GM23338 (cell line): ENCODE measurements around the gene PTGR3. TPM values are rescaled to one million over a fixed set of nuclear protein-coding genes. Genes with fewer than 3 reads are reported as not detected.

Source experiments
- ATAC-seq: fragments of 200-7000 bp; cut with Tn5 transposase; 3 replicates; pipeline ENCODE4 v1.9.1; 2020
- DNase-seq: peaks from one replicate; pipeline ENCODE4 v3.0.0-alpha.2; 2015; ENCODE audit warnings: low spot score
- H2AFZ ChIP-seq: fragments of 200-600 bp; sonication (generic); 2 replicates; pipeline ENCODE4 v1.8.0; 2016; ENCODE audit warnings: antibody characterized with exemption, mild to moderate bottlenecking, moderate library complexity
- H3F3A ChIP-seq: fragments of 200-600 bp; sonication (generic); replicated peaks from 2 replicates; pipeline ENCODE4 v1.8.0; 2017; ENCODE audit warnings: antibody characterized with exemption, mixed run types, low read depth
- H3K27ac ChIP-seq: fragments of 200-600 bp; sonication (generic); 2 replicates; pipeline ENCODE4 v1.6.1; 2016; ENCODE audit warnings: low read depth
- H3K27me3 ChIP-seq: fragments of 200-600 bp; sonication (generic); 2 replicates; pipeline ENCODE4 v1.8.0; 2016; ENCODE audit warnings: mild to moderate bottlenecking, mixed run types, moderate library complexity; ENCODE audit not compliant: insufficient read depth
- H3K36me3 ChIP-seq: fragments of 200-600 bp; sonication (generic); 2 replicates; pipeline ENCODE4 v1.8.0; 2016; ENCODE audit warnings: mild to moderate bottlenecking; ENCODE audit not compliant: insufficient read depth
- H3K4me1 ChIP-seq: fragments of 200-600 bp; sonication (generic); 2 replicates; pipeline ENCODE4 v1.8.0; 2016; ENCODE audit warnings: mild to moderate bottlenecking, moderate library complexity; ENCODE audit not compliant: insufficient read depth
- H3K4me2 ChIP-seq: fragments of 200-600 bp; sonication (generic); 2 replicates; pipeline ENCODE4 v1.7.1; 2017; ENCODE audit warnings: mixed run types
- H3K4me3 ChIP-seq: fragments of 200-600 bp; sonication (generic); 2 replicates; pipeline ENCODE4 v1.6.1; 2016; ENCODE audit warnings: mixed run types
- H3K79me2 ChIP-seq: fragments of 200-600 bp; sonication (generic); replicated peaks from 2 replicates; pipeline ENCODE4 v1.8.0; 2017; ENCODE audit warnings: mild to moderate bottlenecking; ENCODE audit not compliant: insufficient read depth
- H3K9me2 ChIP-seq: fragments of 200-600 bp; sonication (generic); 2 replicates; pipeline ENCODE4 v1.8.0; 2017; ENCODE audit not compliant: insufficient read depth
- H4K20me1 ChIP-seq: fragments of 200-600 bp; sonication (generic); replicated peaks from 2 replicates; pipeline ENCODE4 v1.8.0; 2017; ENCODE audit warnings: mild to moderate bottlenecking; ENCODE audit not compliant: insufficient read depth
- H3K27ac Mint-ChIP-seq: 2 replicates; pipeline ENCODE4 v1.8.0; 2020; ENCODE audit warnings: inconsistent platforms, mild to moderate bottlenecking, moderate library complexity, mixed read lengths
- H3K27me3 Mint-ChIP-seq: 3 replicates; pipeline ENCODE4 v1.8.0; 2022; ENCODE audit warnings: low read depth, mild to moderate bottlenecking, moderate library complexity, mixed read lengths, inconsistent platforms; ENCODE audit not compliant: insufficient read depth, poor library complexity
- H3K36me3 Mint-ChIP-seq: 3 replicates; pipeline ENCODE4 v1.8.0; 2021; ENCODE audit warnings: low read depth, mild to moderate bottlenecking, inconsistent platforms, moderate library complexity, mixed read lengths
- H3K4me1 Mint-ChIP-seq: 3 replicates; pipeline ENCODE4 v1.8.0; 2020; ENCODE audit warnings: mild to moderate bottlenecking, inconsistent platforms, mixed read lengths
- H3K4me3 Mint-ChIP-seq: 3 replicates; pipeline ENCODE4 v1.8.0; 2021; ENCODE audit warnings: moderate library complexity, mild to moderate bottlenecking, inconsistent platforms, mixed read lengths
- H3K9me3 Mint-ChIP-seq: 3 replicates; pipeline ENCODE4 v1.8.0; 2020; ENCODE audit warnings: moderate library complexity, mild to moderate bottlenecking, inconsistent platforms, mixed read lengths
- CREB1 ChIP-seq: fragments of 250-450 bp; sonication (Bioruptor Pico); IDR thresholded peaks from 2 replicates; pipeline ENCODE4 v1.5.0; 2020; ENCODE audit warnings: low read depth, mild to moderate bottlenecking, moderate library complexity
- EZH2 ChIP-seq: fragments of 200-600 bp; sonication (generic); IDR thresholded peaks from one replicate; pipeline ENCODE4 v1.8.0; 2017; ENCODE audit warnings: antibody characterized with exemption, mild to moderate bottlenecking, low read depth; ENCODE audit not compliant: unreplicated experiment
- EZH2phosphoT487 ChIP-seq: fragments of 200-600 bp; sonication (generic); IDR thresholded peaks from one replicate; pipeline ENCODE4 v1.8.1; 2018; ENCODE audit warnings: antibody characterized with exemption; ENCODE audit not compliant: unreplicated experiment
- JUNB ChIP-seq: IDR thresholded peaks from one replicate; pipeline ENCODE4 v1.6.1; 2016; ENCODE audit warnings: antibody characterized with exemption; ENCODE audit not compliant: unreplicated experiment
- NANOG ChIP-seq: IDR thresholded peaks from 2 replicates; pipeline ENCODE4 v1.6.1; 2016; ENCODE audit warnings: antibody characterized with exemption, borderline replicate concordance
- POLR2AphosphoS5 ChIP-seq: IDR thresholded peaks from 2 replicates; pipeline ENCODE4 v1.6.1; 2016; ENCODE audit warnings: antibody characterized with exemption, low read depth
- STAT1 ChIP-seq: IDR thresholded peaks from one replicate; pipeline ENCODE4 v1.6.1; 2016; ENCODE audit warnings: antibody characterized with exemption; ENCODE audit not compliant: unreplicated experiment
- ZNF114 ChIP-seq: fragments of 250-450 bp; sonication (Bioruptor Pico); IDR thresholded peaks from 2 replicates; pipeline ENCODE4 v1.5.0; 2020; ENCODE audit warnings: mild to moderate bottlenecking, moderate library complexity
- ZNF331 ChIP-seq: fragments of 250-450 bp; sonication (Bioruptor Pico); IDR thresholded peaks from 2 replicates; pipeline ENCODE4 v1.5.0; 2020; ENCODE audit warnings: low read depth, mild to moderate bottlenecking, moderate library complexity
- polyA plus RNA-seq: library from polyadenylated mRNA; unstranded; fragments of >200 nt; fragmentation: Nextera tagmentation; extraction: Ambion mirVana; gene quantifications from 2 replicates; pipeline ENCODE4 v1.2.1, GENCODE V29; 2016
- total RNA-seq: library from RNA; depleted of rRNA; stranded (reverse); fragments of >200 nt; shearing (Covaris generic); gene quantifications from 2 replicates; pipeline ENCODE4 v1.2.3, GENCODE V29; 2014
- TF ChIP-seq, protein P1 (sequence below): fragments of 250-450 bp; sonication (Bioruptor Pico); IDR thresholded peaks from 2 replicates; pipeline ENCODE4 v1.5.0; 2020; ENCODE audit warnings: mild to moderate bottlenecking, moderate library complexity
- TF ChIP-seq, protein P2 (sequence below): IDR thresholded peaks from one replicate; pipeline ENCODE4 v1.6.1; 2018; ENCODE audit warnings: antibody characterized with exemption; ENCODE audit not compliant: unreplicated experiment
- TF ChIP-seq, protein P3 (sequence below): IDR thresholded peaks from 2 replicates; pipeline ENCODE4 v1.6.1; 2016; ENCODE audit warnings: antibody characterized with exemption
- TF ChIP-seq, protein P4 (sequence below), 2 experiments: fragments of 200-600 bp in 1 of 2; sonication (generic) in 1 of 2; conservative IDR thresholded peaks; 2 replicates each; pipeline versions ENCODE4 v1.5.1 to v1.6.1; 2016 to 2017; ENCODE audit warnings: antibody characterized with exemption in 2 of 2, low read depth in 2 of 2, mild to moderate bottlenecking in 2 of 2, moderate library complexity in 1 of 2

PTGR3 gene
- total and polyA plus RNA-seq, 2 experiments from 2014 or later: 0.84 to 1.5 TPM

DNA sequence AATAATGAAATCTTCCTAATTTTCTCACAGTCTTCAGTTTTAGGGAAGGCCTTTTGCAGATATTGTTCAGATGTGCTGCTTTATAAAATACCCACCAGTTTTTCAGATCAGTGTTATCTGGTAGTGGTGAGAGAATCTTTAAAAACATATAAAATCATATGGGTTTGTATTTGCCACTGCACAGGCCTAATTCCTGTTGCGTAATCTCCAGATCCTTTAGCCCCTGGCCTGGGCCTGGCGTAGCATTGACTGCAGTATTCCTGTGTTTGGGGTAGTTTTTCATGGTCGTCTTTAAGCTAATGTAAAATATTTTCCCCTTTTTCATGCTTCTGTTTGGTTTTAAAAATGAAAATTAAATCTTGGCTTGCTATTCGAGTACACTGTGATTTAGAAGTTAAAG lies 44.8 kb upstream of the PTGR3 start:
- Mint-ChIP-seq H3K27ac (no peak overlapping the region), H3K36me3 (no peaks in the 10 kb centered on the region), H3K9me3 (no peaks in the 10 kb centered on the region), H3K4me1 (no peaks in the 10 kb centered on the region; the same call in 2 of the 3 replicates), H3K4me3 (no peak overlapping the region), H3K27me3 (no peaks in the 10 kb centered on the region)
- H3F3A ChIP-seq: no peaks in the 10 kb centered on the region
- H2AFZ ChIP-seq: no peak overlapping the region
- H3K4me2 ChIP-seq: no peak overlapping the region
- H3K4me3 ChIP-seq: no peak overlapping the region
- ATAC-seq (no peak), DNase-seq (no peak)
- H3K9me2 ChIP-seq: no peaks in the 10 kb centered on the region
- H4K20me1 ChIP-seq: no peaks in the 10 kb centered on the region
- H3K79me2 ChIP-seq: no peaks in the 10 kb centered on the region
- no peaks in the 10 kb centered on the region for H3K27me3 ChIP-seq
- no peaks in the 10 kb centered on the region for H3K36me3 ChIP-seq
- H3K4me1 ChIP-seq: no peaks in the 10 kb centered on the region
- no peak overlapping the region for H3K27ac ChIP-seq
- TF ChIP-seq ZNF114: no peak
- TF ChIP-seq, protein P1, sequence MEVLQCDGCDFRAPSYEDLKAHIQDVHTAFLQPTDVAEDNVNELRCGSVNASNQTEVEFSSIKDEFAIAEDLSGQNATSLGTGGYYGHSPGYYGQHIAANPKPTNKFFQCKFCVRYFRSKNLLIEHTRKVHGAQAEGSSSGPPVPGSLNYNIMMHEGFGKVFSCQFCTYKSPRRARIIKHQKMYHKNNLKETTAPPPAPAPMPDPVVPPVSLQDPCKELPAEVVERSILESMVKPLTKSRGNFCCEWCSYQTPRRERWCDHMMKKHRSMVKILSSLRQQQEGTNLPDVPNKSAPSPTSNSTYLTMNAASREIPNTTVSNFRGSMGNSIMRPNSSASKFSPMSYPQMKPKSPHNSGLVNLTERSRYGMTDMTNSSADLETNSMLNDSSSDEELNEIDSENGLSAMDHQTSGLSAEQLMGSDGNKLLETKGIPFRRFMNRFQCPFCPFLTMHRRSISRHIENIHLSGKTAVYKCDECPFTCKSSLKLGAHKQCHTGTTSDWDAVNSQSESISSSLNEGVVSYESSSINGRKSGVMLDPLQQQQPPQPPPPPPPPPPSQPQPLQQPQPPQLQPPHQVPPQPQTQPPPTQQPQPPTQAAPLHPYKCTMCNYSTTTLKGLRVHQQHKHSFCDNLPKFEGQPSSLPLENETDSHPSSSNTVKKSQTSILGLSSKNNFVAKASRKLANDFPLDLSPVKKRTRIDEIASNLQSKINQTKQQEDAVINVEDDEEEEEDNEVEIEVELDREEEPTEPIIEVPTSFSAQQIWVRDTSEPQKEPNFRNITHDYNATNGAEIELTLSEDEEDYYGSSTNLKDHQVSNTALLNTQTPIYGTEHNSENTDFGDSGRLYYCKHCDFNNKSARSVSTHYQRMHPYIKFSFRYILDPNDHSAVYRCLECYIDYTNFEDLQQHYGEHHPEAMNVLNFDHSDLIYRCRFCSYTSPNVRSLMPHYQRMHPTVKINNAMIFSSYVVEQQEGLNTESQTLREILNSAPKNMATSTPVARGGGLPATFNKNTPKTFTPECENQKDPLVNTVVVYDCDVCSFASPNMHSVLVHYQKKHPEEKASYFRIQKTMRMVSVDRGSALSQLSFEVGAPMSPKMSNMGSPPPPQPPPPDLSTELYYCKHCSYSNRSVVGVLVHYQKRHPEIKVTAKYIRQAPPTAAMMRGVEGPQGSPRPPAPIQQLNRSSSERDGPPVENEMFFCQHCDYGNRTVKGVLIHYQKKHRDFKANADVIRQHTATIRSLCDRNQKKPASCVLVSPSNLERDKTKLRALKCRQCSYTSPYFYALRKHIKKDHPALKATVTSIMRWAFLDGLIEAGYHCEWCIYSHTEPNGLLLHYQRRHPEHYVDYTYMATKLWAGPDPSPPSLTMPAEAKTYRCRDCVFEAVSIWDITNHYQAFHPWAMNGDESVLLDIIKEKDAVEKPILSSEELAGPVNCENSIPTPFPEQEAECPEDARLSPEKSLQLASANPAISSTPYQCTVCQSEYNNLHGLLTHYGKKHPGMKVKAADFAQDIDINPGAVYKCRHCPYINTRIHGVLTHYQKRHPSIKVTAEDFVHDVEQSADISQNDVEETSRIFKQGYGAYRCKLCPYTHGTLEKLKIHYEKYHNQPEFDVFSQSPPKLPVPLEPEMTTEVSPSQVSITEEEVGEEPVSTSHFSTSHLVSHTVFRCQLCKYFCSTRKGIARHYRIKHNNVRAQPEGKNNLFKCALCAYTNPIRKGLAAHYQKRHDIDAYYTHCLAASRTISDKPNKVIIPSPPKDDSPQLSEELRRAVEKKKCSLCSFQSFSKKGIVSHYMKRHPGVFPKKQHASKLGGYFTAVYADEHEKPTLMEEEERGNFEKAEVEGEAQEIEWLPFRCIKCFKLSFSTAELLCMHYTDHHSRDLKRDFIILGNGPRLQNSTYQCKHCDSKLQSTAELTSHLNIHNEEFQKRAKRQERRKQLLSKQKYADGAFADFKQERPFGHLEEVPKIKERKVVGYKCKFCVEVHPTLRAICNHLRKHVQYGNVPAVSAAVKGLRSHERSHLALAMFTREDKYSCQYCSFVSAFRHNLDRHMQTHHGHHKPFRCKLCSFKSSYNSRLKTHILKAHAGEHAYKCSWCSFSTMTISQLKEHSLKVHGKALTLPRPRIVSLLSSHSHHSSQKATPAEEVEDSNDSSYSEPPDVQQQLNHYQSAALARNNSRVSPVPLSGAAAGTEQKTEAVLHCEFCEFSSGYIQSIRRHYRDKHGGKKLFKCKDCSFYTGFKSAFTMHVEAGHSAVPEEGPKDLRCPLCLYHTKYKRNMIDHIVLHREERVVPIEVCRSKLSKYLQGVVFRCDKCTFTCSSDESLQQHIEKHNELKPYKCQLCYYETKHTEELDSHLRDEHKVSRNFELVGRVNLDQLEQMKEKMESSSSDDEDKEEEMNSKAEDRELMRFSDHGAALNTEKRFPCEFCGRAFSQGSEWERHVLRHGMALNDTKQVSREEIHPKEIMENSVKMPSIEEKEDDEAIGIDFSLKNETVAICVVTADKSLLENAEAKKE (CRISPR knock-in tag): no peak
- TF ChIP-seq, protein P2, sequence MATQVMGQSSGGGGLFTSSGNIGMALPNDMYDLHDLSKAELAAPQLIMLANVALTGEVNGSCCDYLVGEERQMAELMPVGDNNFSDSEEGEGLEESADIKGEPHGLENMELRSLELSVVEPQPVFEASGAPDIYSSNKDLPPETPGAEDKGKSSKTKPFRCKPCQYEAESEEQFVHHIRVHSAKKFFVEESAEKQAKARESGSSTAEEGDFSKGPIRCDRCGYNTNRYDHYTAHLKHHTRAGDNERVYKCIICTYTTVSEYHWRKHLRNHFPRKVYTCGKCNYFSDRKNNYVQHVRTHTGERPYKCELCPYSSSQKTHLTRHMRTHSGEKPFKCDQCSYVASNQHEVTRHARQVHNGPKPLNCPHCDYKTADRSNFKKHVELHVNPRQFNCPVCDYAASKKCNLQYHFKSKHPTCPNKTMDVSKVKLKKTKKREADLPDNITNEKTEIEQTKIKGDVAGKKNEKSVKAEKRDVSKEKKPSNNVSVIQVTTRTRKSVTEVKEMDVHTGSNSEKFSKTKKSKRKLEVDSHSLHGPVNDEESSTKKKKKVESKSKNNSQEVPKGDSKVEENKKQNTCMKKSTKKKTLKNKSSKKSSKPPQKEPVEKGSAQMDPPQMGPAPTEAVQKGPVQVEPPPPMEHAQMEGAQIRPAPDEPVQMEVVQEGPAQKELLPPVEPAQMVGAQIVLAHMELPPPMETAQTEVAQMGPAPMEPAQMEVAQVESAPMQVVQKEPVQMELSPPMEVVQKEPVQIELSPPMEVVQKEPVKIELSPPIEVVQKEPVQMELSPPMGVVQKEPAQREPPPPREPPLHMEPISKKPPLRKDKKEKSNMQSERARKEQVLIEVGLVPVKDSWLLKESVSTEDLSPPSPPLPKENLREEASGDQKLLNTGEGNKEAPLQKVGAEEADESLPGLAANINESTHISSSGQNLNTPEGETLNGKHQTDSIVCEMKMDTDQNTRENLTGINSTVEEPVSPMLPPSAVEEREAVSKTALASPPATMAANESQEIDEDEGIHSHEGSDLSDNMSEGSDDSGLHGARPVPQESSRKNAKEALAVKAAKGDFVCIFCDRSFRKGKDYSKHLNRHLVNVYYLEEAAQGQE: no peak
- TF ChIP-seq NANOG: no peak
- TF ChIP-seq, protein P3, sequence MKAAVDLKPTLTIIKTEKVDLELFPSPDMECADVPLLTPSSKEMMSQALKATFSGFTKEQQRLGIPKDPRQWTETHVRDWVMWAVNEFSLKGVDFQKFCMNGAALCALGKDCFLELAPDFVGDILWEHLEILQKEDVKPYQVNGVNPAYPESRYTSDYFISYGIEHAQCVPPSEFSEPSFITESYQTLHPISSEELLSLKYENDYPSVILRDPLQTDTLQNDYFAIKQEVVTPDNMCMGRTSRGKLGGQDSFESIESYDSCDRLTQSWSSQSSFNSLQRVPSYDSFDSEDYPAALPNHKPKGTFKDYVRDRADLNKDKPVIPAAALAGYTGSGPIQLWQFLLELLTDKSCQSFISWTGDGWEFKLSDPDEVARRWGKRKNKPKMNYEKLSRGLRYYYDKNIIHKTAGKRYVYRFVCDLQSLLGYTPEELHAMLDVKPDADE: no peak
- TF ChIP-seq POLR2AphosphoS5: no peak
- TF ChIP-seq EZH2: no peak
- TF ChIP-seq, protein P4, sequence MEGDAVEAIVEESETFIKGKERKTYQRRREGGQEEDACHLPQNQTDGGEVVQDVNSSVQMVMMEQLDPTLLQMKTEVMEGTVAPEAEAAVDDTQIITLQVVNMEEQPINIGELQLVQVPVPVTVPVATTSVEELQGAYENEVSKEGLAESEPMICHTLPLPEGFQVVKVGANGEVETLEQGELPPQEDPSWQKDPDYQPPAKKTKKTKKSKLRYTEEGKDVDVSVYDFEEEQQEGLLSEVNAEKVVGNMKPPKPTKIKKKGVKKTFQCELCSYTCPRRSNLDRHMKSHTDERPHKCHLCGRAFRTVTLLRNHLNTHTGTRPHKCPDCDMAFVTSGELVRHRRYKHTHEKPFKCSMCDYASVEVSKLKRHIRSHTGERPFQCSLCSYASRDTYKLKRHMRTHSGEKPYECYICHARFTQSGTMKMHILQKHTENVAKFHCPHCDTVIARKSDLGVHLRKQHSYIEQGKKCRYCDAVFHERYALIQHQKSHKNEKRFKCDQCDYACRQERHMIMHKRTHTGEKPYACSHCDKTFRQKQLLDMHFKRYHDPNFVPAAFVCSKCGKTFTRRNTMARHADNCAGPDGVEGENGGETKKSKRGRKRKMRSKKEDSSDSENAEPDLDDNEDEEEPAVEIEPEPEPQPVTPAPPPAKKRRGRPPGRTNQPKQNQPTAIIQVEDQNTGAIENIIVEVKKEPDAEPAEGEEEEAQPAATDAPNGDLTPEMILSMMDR (conservative IDR thresholded peaks at IDR 0.05; ENCODE audit: low read depth in 2 of 2): no peak
- TF ChIP-seq JUNB: no peak
- TF ChIP-seq ZNF331 (CRISPR knock-in tag): no peak
- no peak for TF ChIP-seq CREB1 (CRISPR knock-in tag)
- no peak for TF ChIP-seq STAT1
- TF ChIP-seq EZH2phosphoT487: no peak
